ENCODE measurements around the gene PTPRD. TPM values are rescaled to one million over a fixed set of nuclear protein-coding genes. Genes with fewer than 3 reads are reported as not detected.

PTPRD gene
- total RNA-seq, 1 donor from 2014 or later = 532 TPM

DNA sequence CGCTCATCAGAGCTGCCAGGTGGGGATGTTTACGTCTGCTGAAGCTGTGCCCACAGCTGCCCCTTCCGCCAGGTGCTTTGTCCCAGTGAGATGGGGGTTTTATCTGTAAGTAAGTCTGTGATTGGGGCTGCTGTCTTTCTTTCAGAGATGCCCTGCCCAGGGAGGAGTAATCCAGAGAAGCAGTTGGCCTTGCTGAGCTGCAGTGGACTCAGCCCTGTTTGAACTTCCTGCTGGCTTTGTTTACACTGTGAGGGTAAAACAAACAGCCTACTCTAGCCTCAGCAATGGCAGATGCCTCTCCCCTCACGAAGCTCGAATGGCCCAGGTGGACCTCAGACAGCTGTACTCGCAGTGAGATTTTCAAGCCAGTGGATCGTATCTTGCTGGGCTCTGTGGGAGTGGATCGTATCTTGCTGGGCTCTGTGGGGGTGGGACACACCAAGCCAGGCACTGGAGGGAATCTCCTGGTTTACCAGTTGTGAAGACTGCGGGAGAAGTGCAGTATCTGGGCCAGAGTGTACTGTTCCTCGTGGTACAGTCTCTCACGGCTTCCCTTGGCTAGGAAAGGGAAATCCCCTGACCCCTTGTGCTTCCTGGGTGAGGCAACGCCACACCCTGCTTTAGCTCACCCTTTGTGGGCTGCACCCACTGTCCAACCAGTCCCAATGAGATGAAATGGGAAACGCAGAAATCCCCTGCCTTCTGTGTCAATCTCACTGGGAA is 2283.1 kb downstream of the PTPRD start:
- no peak for DNase-seq
- no peak overlapping the region for H3K27ac Mint-ChIP-seq (ENCODE audit: unreplicated experiment)

GRCh38 chr9:8315211-8315610 is 2297.6 kb downstream of the PTPRD start:
- H3K4me1 Mint-ChIP-seq (ENCODE audit: low read depth, unreplicated experiment) = peaks cover 3% of the 10 kb centered on the region

More for the DNA sequence above, 2283.1 kb downstream of the PTPRD start:
- Mint-ChIP-seq H3K27me3 (ENCODE audit: unreplicated experiment) (peaks cover 12% of the 10 kb centered on the region), H3K36me3 (ENCODE audit: unreplicated experiment) (peaks cover 20% of the 10 kb centered on the region), H3K4me3 (ENCODE audit: unreplicated experiment) (no peak overlapping the region), H3K9me3 (ENCODE audit: unreplicated experiment) (peaks cover 16% of the 10 kb centered on the region), H3K4me1 (ENCODE audit: low read depth, unreplicated experiment) (peaks cover 2% of the 10 kb centered on the region)
- TF ChIP-seq, protein P1, sequence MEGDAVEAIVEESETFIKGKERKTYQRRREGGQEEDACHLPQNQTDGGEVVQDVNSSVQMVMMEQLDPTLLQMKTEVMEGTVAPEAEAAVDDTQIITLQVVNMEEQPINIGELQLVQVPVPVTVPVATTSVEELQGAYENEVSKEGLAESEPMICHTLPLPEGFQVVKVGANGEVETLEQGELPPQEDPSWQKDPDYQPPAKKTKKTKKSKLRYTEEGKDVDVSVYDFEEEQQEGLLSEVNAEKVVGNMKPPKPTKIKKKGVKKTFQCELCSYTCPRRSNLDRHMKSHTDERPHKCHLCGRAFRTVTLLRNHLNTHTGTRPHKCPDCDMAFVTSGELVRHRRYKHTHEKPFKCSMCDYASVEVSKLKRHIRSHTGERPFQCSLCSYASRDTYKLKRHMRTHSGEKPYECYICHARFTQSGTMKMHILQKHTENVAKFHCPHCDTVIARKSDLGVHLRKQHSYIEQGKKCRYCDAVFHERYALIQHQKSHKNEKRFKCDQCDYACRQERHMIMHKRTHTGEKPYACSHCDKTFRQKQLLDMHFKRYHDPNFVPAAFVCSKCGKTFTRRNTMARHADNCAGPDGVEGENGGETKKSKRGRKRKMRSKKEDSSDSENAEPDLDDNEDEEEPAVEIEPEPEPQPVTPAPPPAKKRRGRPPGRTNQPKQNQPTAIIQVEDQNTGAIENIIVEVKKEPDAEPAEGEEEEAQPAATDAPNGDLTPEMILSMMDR (IDR thresholded peaks at IDR 0.05; ENCODE audit: partially characterized antibody, unreplicated experiment) = no peak

DNA sequence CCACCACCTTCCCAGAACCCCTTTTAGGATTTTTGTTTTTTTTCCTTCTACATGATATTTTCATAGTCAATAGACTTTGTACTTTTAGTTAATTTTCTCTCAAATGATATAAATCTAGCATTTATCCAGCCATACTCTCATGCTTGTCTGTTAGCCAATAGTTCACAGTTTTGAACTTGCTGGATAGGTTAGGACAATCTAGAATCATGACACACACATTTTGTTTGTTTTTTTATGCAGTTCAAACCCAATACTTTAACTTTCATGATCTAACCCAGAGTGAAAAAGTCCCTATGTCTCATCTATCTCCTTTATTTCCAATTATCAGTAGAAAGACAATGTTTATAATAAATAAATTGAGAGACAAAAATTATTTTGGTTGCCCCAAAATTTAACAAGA is 2303.5 kb downstream of the PTPRD start:
- Mint-ChIP-seq H3K27me3 (ENCODE audit: unreplicated experiment) (peaks cover 2% of the 10 kb centered on the region), H3K4me1 (ENCODE audit: low read depth, unreplicated experiment) (no peaks in the 10 kb centered on the region)

More at GRCh38 chr9:8315211-8315610, 2297.6 kb downstream of the PTPRD start:
- H3K36me3 Mint-ChIP-seq (ENCODE audit: unreplicated experiment) = peaks cover 17% of the 10 kb centered on the region
- peaks cover 1% of the 10 kb centered on the region for H3K27me3 Mint-ChIP-seq (ENCODE audit: unreplicated experiment)
- peaks cover 2% of the 10 kb centered on the region for H3K9me3 Mint-ChIP-seq (ENCODE audit: unreplicated experiment)
- no peak overlapping the region for H3K4me3 Mint-ChIP-seq (ENCODE audit: unreplicated experiment)
- H3K27ac Mint-ChIP-seq (ENCODE audit: unreplicated experiment) = no peak overlapping the region
- TF ChIP-seq, protein P1 (IDR thresholded peaks at IDR 0.05; ENCODE audit: partially characterized antibody, unreplicated experiment) = no peak
- no peak for DNase-seq

GRCh38 chr9:8304720-8305119 is 2308.1 kb downstream of the PTPRD start:
- H3K36me3 Mint-ChIP-seq (ENCODE audit: unreplicated experiment) = peaks cover 8% of the 10 kb centered on the region
- peaks cover 7% of the 10 kb centered on the region for H3K9me3 Mint-ChIP-seq (ENCODE audit: unreplicated experiment)
- H3K27ac Mint-ChIP-seq (ENCODE audit: unreplicated experiment) = no peak overlapping the region
- H3K4me1 Mint-ChIP-seq (ENCODE audit: low read depth, unreplicated experiment) = peaks cover 3% of the 10 kb centered on the region
- DNase-seq = no peak
- H3K4me3 Mint-ChIP-seq (ENCODE audit: unreplicated experiment) = no peak overlapping the region
- peaks cover 2% of the 10 kb centered on the region for H3K27me3 Mint-ChIP-seq (ENCODE audit: unreplicated experiment)
- TF ChIP-seq, protein P1 (IDR thresholded peaks at IDR 0.05; ENCODE audit: partially characterized antibody, unreplicated experiment) = no peak

More for the DNA sequence above, 2303.5 kb downstream of the PTPRD start:
- H3K36me3 Mint-ChIP-seq (ENCODE audit: unreplicated experiment) = peaks cover 21% of the 10 kb centered on the region
- TF ChIP-seq, protein P1 (IDR thresholded peaks at IDR 0.05; ENCODE audit: partially characterized antibody, unreplicated experiment) = no peak
- H3K27ac Mint-ChIP-seq (ENCODE audit: unreplicated experiment) = no peak overlapping the region
- peaks cover 3% of the 10 kb centered on the region for H3K9me3 Mint-ChIP-seq (ENCODE audit: unreplicated experiment)
- H3K4me3 Mint-ChIP-seq (ENCODE audit: unreplicated experiment) = no peak overlapping the region
- no peak for DNase-seq

GRCh38 chr9:8301296-8301695 is 2311.5 kb downstream of the PTPRD start:
- no peak for DNase-seq
- H3K4me1 Mint-ChIP-seq (ENCODE audit: low read depth, unreplicated experiment) = peaks cover 3% of the 10 kb centered on the region
- TF ChIP-seq, protein P1 (IDR thresholded peaks at IDR 0.05; ENCODE audit: partially characterized antibody, unreplicated experiment) = no peak
- peaks cover 4% of the 10 kb centered on the region for H3K9me3 Mint-ChIP-seq (ENCODE audit: unreplicated experiment)
- no peak overlapping the region for H3K4me3 Mint-ChIP-seq (ENCODE audit: unreplicated experiment)
- no peak overlapping the region for H3K27ac Mint-ChIP-seq (ENCODE audit: unreplicated experiment)
- no peaks in the 10 kb centered on the region for H3K36me3 Mint-ChIP-seq (ENCODE audit: unreplicated experiment)
- H3K27me3 Mint-ChIP-seq (ENCODE audit: unreplicated experiment) = no peaks in the 10 kb centered on the region
